Measurements from ENCODE around the gene RNASE9.

Gene RNASE9

DNA sequence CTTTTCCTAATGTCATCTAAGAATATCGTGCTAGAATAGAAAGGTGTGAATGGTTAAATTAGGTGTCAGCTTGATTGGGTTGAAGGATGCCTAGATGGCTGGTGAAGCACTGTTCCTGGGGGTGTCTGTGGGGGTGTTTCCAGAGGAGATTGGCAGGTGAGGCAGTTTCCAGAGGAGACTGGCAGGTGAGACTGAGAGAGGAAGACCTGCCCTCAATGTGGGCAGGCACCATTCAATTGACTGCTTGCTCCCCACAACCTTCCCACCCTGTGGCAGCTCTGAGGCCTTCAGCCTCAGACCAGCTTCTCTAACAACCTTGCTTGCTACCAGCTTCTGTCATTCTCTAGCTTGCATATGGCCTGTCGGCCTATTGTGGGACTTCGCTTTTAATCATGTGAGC is 9.2 kb downstream of the RNASE9 start:
- no peaks in the 10 kb centered on the region for H3K36me3 ChIP-seq (ENCODE audit: control insufficient read depth, insufficient read depth, low read length, severe bottlenecking)
- no peak for DNase-seq (ENCODE audit: low read depth)
- peaks cover 9% of the 10 kb centered on the region for H3K27me3 ChIP-seq (replicated peaks; ENCODE audit: control insufficient read depth, insufficient read depth, low read length)
- peaks cover 9% of the 10 kb centered on the region for H3K4me1 ChIP-seq (ENCODE audit: control insufficient read depth, insufficient read depth, low read length)
- H3K4me3 ChIP-seq (ENCODE audit: low read length): no peak overlapping the region
- no peaks in the 10 kb centered on the region for H3K9me3 ChIP-seq (ENCODE audit: control insufficient read depth, low read length)
- H3K9ac ChIP-seq (ENCODE audit: low read length): no peak overlapping the region

DNA sequence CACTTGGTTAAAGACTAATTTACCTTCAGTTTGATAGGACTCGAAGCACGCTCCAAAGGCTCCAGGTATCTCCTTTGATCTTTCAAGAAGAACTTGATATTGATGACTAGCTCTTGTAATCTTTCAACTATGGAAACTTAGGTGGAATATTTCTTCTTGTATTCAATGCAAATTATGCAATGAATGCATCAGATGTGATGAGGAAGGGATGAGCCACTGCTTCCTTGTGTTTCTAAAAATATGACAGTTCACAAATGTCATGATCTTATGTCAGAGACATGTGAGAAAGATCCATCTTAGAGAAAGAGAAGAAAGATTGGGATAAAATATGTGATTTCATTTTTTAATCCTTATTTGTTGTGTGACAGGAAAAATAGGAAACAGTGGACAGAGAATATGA is 9.9 kb downstream of the RNASE9 start:
- no peak overlapping the region for H3K4me3 ChIP-seq (ENCODE audit: low read length)
- DNase-seq (ENCODE audit: low read depth): no peak
- H3K9ac ChIP-seq (ENCODE audit: low read length): no peak overlapping the region
- no peaks in the 10 kb centered on the region for H3K9me3 ChIP-seq (ENCODE audit: control insufficient read depth, low read length)
- no peaks in the 10 kb centered on the region for H3K36me3 ChIP-seq (ENCODE audit: control insufficient read depth, insufficient read depth, low read length, severe bottlenecking)
- peaks cover 9% of the 10 kb centered on the region for H3K27me3 ChIP-seq (replicated peaks; ENCODE audit: control insufficient read depth, insufficient read depth, low read length)
- peaks cover 4% of the 10 kb centered on the region for H3K4me1 ChIP-seq (ENCODE audit: control insufficient read depth, insufficient read depth, low read length)

DNA sequence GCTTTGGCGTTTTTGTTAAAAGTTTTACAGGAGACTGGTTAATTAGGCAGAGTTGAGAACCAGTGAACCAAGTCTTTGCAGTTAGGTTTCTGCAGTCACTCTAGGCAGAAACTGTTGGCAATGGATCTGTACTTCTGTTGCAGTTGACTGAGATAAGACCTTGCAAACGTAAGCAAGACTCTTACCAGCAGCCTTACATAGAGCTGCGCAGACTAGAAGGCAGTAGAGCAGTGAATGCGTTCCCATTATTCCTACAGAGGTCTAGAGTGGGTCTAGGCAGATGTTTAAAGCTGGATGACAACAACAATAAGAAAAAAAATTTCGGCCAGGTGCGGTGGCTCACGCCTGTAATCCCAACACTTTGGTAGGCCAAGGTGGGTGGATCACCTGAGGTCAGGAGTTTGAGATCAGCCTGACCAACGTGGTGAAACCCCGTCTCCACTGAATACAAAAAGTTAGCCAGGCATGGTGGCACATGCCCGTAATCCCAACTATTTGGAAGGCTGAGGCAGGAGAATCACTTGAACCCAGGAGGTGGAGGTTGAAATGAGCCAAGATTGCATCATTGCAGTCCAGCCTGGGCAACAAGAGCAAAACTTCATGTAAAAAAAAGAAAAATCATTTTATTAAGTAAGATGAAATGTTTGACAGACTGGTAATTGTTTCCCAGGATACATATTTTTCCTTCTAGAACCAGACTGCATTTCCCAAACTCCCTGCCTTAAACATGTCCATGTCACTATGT is 12.3 kb downstream of the RNASE9 start:
- Histone ChIP-seq H3K36me3 (ENCODE audit: control insufficient read depth, insufficient read depth, low read length, severe bottlenecking) (no peaks in the 10 kb centered on the region), H3K27me3 (replicated peaks; ENCODE audit: control insufficient read depth, insufficient read depth, low read length) (peaks cover 13% of the 10 kb centered on the region), H3K9ac (ENCODE audit: low read length) (no peak overlapping the region), H3K4me1 (ENCODE audit: control insufficient read depth, insufficient read depth, low read length) (no peaks in the 10 kb centered on the region), H3K4me3 (ENCODE audit: low read length) (no peak overlapping the region), H3K9me3 (ENCODE audit: control insufficient read depth, low read length) (no peaks in the 10 kb centered on the region)
- DNase-seq (ENCODE audit: low read depth): no peak

DNA sequence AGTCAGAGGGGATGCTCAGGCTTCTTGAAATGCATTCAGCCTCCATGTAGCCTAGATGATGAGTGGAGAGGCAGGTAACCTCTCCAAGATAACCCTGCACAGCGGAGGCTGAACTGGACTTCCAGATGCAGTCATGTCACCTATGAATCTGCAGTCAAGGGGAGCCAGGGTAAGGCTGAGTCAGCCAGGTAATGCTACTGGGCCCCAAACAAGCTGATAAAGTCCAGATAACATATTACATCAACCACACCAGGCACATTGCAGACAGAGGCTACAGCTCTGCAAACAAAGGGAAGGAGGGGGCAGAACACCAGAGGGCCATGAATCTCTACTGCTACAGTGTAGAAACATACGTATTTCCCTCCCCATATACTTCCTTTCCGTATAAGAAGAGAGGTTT is 14.0 kb downstream of the RNASE9 start:
- no peaks in the 10 kb centered on the region for H3K36me3 ChIP-seq (ENCODE audit: control insufficient read depth, insufficient read depth, low read length, severe bottlenecking)
- peaks cover 13% of the 10 kb centered on the region for H3K27me3 ChIP-seq (replicated peaks; ENCODE audit: control insufficient read depth, insufficient read depth, low read length)
- H3K4me1 ChIP-seq (ENCODE audit: control insufficient read depth, insufficient read depth, low read length): no peaks in the 10 kb centered on the region
- DNase-seq (ENCODE audit: low read depth): no peak
- H3K4me3 ChIP-seq (ENCODE audit: low read length): no peak overlapping the region
- H3K9ac ChIP-seq (ENCODE audit: low read length): no peak overlapping the region
- no peaks in the 10 kb centered on the region for H3K9me3 ChIP-seq (ENCODE audit: control insufficient read depth, low read length)

DNA sequence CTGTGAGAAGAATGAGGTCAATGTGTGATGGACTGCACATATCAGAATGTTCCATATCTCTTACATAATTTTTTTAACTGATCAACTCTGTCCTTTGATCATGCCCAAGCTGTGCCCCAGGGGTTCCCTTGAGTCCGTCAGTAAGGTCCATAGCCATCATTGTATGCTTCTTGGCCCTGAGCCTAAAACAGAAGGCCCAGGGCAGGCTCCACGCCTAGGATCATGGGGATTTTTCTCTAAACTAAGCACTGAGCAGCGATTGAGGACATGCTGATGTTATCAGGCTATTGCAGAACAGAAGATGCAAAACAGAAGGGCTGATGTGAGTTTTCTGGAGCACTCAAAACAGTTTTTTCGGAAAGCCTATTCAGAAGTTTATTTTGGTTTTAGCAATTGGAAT is 20.9 kb downstream of the RNASE9 start:
- Histone ChIP-seq H3K4me3 (ENCODE audit: low read length) (no peak overlapping the region), H3K4me1 (ENCODE audit: control insufficient read depth, insufficient read depth, low read length) (no peaks in the 10 kb centered on the region), H3K9ac (ENCODE audit: low read length) (no peak overlapping the region), H3K27me3 (replicated peaks; ENCODE audit: control insufficient read depth, insufficient read depth, low read length) (no peaks in the 10 kb centered on the region), H3K36me3 (ENCODE audit: control insufficient read depth, insufficient read depth, low read length, severe bottlenecking) (no peaks in the 10 kb centered on the region), H3K9me3 (ENCODE audit: control insufficient read depth, low read length) (no peaks in the 10 kb centered on the region)
- DNase-seq (ENCODE audit: low read depth): peak; percentile 16

DNA sequence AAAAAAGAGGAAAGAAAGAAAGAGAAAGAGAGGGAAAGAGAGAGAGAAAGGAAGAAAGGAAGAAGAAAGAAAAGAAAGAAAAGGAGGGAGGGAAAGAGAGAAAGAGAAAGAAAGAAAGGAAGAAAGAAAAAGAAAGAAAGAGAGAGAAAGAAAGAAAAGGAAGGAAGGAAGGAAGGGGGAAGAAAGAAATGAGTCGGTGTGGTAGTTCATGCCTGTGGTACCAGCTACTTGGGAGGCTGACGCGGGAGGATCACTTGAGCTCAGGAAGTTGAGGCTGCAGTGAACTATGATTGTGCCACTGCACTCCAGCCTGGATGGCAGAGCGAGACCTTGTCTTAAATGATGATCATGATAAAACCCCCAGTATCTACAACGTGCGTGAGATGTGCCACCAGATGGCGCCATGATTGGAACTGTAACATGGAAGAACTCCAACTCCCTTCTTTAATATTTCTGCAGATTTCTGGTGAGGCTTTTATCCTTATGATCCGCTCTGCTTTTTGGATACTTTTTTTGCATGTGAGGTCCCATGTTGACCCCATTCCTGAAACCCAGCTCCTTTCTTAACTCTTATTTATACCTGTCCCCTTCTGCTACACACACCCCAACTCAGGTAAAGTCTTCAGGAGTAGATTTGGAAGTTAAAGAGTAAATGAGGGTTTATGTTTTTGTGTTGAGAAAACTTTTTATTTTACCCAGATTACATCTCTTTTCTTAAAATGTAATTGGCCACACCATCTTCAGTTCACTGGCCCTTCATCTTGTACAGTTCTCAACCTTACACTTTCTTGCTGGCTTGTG is 29.9 kb downstream of the RNASE9 start:
- no peaks in the 10 kb centered on the region for H3K4me1 ChIP-seq (ENCODE audit: control insufficient read depth, insufficient read depth, low read length)
- DNase-seq (ENCODE audit: low read depth): peak; percentile 83
- peaks cover 15% of the 10 kb centered on the region for H3K27me3 ChIP-seq (replicated peaks; ENCODE audit: control insufficient read depth, insufficient read depth, low read length)
- H3K36me3 ChIP-seq (ENCODE audit: control insufficient read depth, insufficient read depth, low read length, severe bottlenecking): no peaks in the 10 kb centered on the region
- no peak overlapping the region for H3K9ac ChIP-seq (ENCODE audit: low read length)
- H3K9me3 ChIP-seq (ENCODE audit: control insufficient read depth, low read length): no peaks in the 10 kb centered on the region
- H3K4me3 ChIP-seq (ENCODE audit: low read length): no peak overlapping the region

DNA sequence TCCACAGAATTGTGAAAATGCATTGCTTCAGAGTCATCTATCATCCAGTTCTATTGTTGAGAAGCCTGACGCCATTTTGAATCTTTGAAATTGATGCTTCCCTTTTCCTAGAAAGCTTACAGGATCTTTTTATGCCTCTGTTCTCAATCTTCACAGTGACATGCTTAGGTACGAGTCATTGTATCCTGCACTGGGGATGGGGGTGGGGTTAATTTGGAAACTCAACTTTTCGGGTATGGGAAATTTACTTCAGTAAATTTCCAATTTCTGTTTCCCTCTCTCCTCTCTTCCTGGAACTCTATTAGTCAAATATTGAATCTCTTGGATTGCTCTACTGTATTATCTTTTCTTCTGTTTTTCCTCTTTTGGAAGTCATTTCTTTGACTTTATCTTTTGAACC is 31.0 kb downstream of the RNASE9 start:
- no peak for DNase-seq (ENCODE audit: low read depth)
- Histone ChIP-seq H3K4me1 (ENCODE audit: control insufficient read depth, insufficient read depth, low read length) (no peaks in the 10 kb centered on the region), H3K9ac (ENCODE audit: low read length) (no peak overlapping the region), H3K9me3 (ENCODE audit: control insufficient read depth, low read length) (no peaks in the 10 kb centered on the region), H3K27me3 (replicated peaks; ENCODE audit: control insufficient read depth, insufficient read depth, low read length) (peaks cover 15% of the 10 kb centered on the region), H3K36me3 (ENCODE audit: control insufficient read depth, insufficient read depth, low read length, severe bottlenecking) (no peaks in the 10 kb centered on the region), H3K4me3 (ENCODE audit: low read length) (no peak overlapping the region)

DNA sequence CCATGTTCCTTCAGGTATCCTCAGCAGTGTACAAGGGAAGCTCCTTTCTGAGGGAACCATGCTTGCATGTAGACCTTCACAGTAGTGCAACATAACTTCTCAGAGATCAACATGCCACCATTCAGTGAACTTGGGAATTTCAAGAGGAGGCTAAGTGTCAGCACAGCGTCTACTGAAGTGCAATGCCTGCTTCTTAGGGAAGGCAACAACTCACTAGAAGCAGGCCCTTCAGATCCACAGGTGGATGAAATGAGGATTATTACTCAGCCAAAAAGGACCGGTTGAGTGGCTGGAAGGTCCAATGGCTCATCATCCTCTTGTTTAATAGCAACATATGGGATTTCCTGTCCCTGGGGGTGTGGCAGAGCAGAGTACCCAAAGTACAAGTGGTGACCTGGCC is 36.8 kb downstream of the RNASE9 start:
- no peak for DNase-seq (ENCODE audit: low read depth)
- no peaks in the 10 kb centered on the region for H3K36me3 ChIP-seq (ENCODE audit: control insufficient read depth, insufficient read depth, low read length, severe bottlenecking)
- H3K27me3 ChIP-seq (replicated peaks; ENCODE audit: control insufficient read depth, insufficient read depth, low read length): peaks cover 19% of the 10 kb centered on the region
- no peaks in the 10 kb centered on the region for H3K4me1 ChIP-seq (ENCODE audit: control insufficient read depth, insufficient read depth, low read length)
- peaks cover 7% of the 10 kb centered on the region for H3K9me3 ChIP-seq (ENCODE audit: control insufficient read depth, low read length)
- H3K9ac ChIP-seq (ENCODE audit: low read length): no peak overlapping the region
- no peak overlapping the region for H3K4me3 ChIP-seq (ENCODE audit: low read length)

DNA sequence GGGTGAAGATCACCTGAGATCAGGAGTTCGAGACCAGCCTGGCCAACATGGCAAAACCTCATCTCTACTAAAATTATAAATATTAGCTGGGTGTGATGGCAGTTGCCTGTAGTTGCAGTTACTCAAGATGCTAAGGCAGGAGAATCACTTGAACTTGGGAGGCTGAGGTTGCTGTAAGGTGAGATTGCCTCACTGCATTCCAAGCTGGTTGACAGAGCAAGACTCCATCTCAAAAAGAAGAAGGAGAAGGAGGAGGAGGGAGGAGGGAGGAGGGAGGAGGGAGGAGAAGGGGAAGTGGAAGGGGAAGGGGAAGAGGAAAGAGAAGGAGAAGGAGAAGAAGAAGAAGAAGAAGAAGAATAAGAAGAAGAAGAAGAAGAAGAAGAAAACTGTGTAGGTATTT is 38.5 kb downstream of the RNASE9 start:
- H3K36me3 ChIP-seq (ENCODE audit: control insufficient read depth, insufficient read depth, low read length, severe bottlenecking): no peaks in the 10 kb centered on the region

DNA sequence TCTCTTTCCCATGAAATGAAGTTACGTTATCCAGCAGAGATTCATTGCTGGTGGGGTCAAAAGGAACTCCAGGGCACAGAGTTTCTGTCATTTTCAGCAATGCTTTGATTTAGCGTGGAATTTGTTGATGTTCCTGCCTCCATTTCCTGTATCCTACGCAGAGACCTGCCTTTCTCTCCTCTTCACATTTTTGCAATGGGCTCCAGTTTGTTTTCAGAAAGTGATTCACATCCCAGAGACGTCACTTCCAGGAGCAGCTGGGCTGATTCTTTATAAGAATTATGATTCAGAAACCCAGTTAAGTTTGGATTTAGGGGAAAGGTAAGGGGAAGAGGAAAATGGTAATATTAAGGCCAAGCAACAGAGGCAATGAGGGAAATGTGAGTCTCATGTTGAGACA is 43.9 kb downstream of the RNASE9 start:
- Histone ChIP-seq H3K27me3 (replicated peaks; ENCODE audit: control insufficient read depth, insufficient read depth, low read length) (no peaks in the 10 kb centered on the region), H3K9ac (ENCODE audit: low read length) (no peak overlapping the region), H3K36me3 (ENCODE audit: control insufficient read depth, insufficient read depth, low read length, severe bottlenecking) (no peaks in the 10 kb centered on the region), H3K4me1 (ENCODE audit: control insufficient read depth, insufficient read depth, low read length) (peaks cover 9% of the 10 kb centered on the region), H3K9me3 (ENCODE audit: control insufficient read depth, low read length) (peaks cover 7% of the 10 kb centered on the region), H3K4me3 (ENCODE audit: low read length) (no peak overlapping the region)
- peak; percentile 23 for DNase-seq (ENCODE audit: low read depth)

More for the DNA sequence above, 38.5 kb downstream of the RNASE9 start:
- Histone ChIP-seq H3K4me3 (ENCODE audit: low read length) (no peak overlapping the region), H3K4me1 (ENCODE audit: control insufficient read depth, insufficient read depth, low read length) (peaks cover 2% of the 10 kb centered on the region), H3K9ac (ENCODE audit: low read length) (no peak overlapping the region), H3K9me3 (ENCODE audit: control insufficient read depth, low read length) (peaks cover 7% of the 10 kb centered on the region), H3K27me3 (replicated peaks; ENCODE audit: control insufficient read depth, insufficient read depth, low read length) (peaks cover 6% of the 10 kb centered on the region)
- DNase-seq (ENCODE audit: low read depth): no peak

DNA sequence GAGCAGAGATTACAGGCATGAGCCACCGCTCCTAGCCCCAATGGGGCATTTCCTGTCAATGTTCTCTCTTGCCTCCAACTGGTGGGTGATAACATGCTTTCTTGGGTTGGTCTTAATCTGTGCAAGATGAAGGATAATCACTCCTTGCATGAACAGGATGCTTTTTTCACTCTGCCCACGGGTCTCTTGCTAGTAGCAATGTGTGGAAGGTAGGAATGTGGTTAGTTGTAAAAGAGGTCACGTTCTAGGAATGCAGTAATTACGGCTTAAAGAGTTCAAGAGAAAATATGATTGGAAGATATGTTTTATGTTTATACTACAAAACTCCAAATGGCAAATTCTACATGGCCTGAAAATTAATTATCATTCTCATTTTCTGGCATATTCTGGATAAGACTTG is 45.0 kb downstream of the RNASE9 start:
- Histone ChIP-seq H3K9ac (ENCODE audit: low read length) (no peak overlapping the region), H3K4me3 (ENCODE audit: low read length) (no peak overlapping the region), H3K36me3 (ENCODE audit: control insufficient read depth, insufficient read depth, low read length, severe bottlenecking) (no peaks in the 10 kb centered on the region), H3K4me1 (ENCODE audit: control insufficient read depth, insufficient read depth, low read length) (peaks cover 9% of the 10 kb centered on the region), H3K27me3 (replicated peaks; ENCODE audit: control insufficient read depth, insufficient read depth, low read length) (no peaks in the 10 kb centered on the region), H3K9me3 (ENCODE audit: control insufficient read depth, low read length) (peaks cover 7% of the 10 kb centered on the region)
- no peak for DNase-seq (ENCODE audit: low read depth)
